Right kidney (tissue), 1 donor: ENCODE results near the gene PELI2.

Experiments used
- DNase-seq: peaks from one replicate; pipeline ENCODE4 v3.0.0-alpha.2; 2016

The PELI2 gene

DNA sequence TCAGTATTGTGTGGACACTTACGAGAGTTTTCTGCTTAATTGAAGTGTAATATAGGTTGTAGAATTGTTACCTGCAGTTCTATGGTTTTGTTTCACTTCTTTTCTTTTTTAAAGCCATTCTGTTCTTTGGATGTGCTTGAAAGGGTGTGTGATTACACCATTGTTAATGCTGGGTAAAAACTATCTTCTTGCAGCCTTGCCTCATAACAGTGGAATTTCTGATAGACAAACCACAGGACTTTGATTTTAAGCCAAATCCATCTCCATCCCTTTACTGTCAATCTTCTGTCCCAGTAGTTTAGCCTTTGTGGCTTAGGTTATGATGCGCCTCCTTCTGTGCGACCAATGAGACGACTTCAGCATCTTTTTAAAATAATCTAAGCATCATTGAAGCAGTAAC is 182.3 kb downstream of the PELI2 start:
- DNase-seq = no peak

DNA sequence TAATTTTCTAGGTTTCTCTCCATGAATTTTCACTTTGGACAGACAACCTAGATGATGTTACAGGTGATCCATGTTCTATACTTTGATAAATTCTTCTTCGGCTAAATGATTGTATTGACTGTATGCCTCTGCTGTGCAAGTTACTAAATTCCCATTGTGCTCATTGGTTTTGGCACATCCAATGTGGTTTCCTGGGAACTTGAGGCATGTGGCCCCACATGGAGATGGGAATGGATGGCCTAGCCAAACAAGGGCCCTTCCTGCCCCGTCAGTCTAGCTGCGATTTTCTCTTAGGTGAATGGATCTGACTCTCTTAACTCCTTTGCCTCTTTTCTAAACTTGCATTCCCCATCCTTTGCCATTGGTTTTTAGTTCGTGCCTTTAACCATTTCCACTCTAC is 186.2 kb downstream of the PELI2 start:
- no peak for DNase-seq

- no peak for DNase-seq
Measured at GRCh38 chr14:56309198-56309597, 191.0 kb downstream of the PELI2 start.

- DNase-seq = no peak
Measured at GRCh38 chr14:56310643-56311042, 192.4 kb downstream of the PELI2 start.

GRCh38 chr14:56313789-56314188 is 195.6 kb downstream of the PELI2 start:
- DNase-seq = no peak

DNA sequence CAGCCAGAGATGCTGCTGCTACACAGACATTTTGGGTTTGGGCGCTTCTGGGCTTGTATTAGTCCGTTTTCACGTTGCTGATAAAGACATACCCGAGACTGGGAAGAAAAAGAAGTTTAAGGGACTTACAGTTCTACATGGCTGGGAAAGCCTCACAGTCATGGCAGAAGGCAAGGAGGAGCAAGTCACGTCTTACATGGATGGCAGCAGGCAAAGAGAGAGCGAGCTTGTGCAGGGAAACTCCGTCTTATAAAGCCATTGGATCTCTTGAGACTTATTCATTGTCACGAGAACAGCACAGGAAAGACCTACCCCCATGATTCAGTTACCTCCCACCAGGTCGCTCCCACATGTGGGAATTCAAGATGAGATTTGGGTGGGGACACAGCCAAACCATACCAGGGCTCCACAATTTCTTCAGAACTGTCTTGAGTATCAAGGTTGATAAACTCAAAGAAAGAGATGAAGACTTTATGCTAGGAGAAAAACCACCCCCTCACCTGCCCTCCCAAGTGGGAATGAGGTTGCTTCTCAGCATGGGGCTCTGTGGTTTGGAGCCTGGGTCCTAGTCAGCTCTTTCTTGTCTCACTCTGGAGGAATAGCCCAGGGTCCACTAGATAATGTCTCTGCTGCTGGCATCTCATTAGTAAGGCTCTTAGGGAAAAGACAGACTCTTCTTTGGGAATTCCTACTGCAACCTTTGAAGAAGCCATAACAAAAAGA is 200.3 kb downstream of the PELI2 start:
- no peak for DNase-seq

- no peak for DNase-seq
Measured at GRCh38 chr14:56321861-56322260, 203.7 kb downstream of the PELI2 start.

GRCh38 chr14:56322531-56322930 is 204.3 kb downstream of the PELI2 start:
- no peak for DNase-seq

GRCh38 chr14:56324454-56324853 is 206.2 kb downstream of the PELI2 start:
- DNase-seq = no peak

DNA sequence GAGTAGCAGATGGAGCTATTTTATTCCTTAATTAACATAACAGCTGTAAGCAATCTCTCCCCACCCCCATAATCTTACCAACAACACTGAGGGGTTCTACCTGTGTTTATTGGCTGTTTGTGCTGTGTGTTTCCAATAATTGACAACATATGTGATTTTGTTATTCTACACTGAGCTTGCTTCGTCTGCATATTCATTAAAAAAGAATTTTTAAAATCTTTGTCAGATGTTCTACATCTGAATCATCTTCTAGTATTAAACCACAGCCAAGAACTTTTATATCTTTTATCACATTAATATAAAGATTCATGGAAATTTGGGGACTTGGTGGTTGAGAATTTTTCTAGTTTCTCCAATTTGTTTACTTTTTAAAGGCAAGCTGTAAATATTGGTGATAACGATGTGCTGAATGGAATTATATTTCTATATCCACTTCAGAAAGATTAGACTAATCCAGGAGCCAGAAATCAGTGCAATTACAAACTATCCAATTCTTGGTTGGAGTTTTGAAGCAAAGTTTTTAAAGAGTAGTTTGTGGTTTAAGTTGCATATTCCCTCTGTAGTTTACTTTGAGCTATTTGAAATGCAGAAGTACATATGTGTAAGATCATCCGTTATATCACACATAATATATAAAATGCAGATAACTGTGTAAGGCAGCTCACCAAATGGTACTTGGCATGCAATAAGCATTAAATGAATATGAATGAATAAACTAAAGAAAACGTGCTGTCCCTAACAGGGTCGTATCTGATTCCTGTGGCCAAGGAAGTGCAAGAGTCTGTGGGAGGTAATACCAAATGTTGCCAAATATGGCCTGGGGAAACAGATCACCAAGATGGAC is 206.9 kb downstream of the PELI2 start:
- DNase-seq = no peak

DNA sequence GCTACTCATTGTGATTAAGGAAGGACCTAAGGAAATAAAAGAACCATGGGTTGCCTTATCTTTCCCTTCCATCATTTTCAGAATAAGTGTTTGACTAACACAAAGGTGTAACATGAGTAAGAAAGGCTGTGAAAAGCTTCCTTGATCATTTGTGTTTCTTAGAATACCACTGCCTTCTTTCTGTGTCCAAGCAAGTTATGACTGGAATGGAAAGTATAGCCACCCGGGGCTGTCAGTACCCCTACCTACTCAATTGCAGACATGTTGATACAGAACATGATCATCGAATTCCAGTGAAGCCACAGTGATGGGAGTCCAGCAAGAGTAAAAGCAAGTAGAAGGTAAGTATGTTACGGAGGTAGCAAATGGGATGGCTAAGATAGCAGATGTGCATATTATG is 209.8 kb downstream of the PELI2 start:
- no peak for DNase-seq

- DNase-seq = no peak
Measured at GRCh38 chr14:56331592-56332216, 213.5 kb downstream of the PELI2 start.

DNA sequence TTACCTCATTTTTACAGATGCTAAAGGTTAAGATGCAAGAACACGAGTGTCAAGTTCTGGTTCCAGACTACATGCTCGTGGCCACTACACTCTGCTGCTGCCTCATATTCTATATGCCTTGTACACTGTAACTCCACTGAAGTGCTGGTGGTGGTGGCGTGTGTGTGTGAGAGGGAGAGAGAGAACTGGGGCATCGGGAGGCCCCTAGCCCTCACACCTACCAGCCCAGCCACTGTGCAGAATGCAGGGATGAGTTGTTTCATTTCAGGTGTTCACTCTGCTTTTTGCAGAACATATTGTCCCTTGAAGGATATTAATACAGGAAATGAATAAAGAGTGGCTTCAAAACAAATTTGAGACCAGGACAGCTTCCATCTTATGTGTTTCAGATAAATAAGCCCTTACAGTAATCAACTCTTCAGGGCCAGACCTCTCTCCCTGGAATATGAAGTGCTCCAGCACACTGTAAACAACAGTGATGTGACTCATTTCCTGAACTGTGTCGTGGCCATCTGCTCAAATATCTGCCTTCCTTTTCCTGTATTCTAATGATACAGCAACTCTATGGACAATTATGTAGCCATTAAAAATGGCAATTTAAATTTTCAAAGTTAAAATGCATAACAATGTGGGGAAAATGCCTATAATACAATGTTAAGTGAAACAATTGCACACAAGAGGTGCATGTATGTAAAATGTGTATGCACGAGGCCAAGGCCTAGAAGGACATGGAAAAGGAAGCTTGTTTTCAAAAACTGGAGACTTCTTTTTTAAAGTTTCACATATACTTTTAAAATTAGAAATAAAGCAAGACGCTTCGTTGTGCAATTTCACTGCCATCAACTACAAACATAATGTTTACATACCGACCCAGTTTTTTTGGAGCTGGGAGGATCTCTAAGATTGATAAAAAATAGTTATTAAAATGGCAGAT is 215.4 kb downstream of the PELI2 start:
- no peak for DNase-seq

GRCh38 chr14:56334458-56334857 is 216.2 kb downstream of the PELI2 start:
- no peak for DNase-seq

DNA sequence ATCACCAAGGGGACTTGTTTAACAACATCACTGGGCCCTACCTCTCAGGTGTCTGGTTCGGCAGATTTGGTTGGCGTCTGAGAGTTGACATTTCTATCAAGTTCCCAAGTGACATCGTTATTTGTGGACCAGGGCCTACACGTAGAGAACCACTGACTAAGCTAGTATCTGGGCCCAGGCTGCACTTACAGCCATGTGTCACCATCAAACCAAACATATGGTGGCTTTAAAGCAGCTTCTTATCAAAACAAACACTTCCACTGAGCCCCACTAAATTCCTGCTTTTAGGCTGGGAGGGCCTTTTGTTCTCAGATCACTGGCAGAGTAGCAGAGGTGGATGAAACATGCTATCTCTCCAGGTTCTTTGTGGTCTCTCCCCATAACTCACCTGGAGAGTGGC is 220.5 kb downstream of the PELI2 start:
- DNase-seq = no peak

DNA sequence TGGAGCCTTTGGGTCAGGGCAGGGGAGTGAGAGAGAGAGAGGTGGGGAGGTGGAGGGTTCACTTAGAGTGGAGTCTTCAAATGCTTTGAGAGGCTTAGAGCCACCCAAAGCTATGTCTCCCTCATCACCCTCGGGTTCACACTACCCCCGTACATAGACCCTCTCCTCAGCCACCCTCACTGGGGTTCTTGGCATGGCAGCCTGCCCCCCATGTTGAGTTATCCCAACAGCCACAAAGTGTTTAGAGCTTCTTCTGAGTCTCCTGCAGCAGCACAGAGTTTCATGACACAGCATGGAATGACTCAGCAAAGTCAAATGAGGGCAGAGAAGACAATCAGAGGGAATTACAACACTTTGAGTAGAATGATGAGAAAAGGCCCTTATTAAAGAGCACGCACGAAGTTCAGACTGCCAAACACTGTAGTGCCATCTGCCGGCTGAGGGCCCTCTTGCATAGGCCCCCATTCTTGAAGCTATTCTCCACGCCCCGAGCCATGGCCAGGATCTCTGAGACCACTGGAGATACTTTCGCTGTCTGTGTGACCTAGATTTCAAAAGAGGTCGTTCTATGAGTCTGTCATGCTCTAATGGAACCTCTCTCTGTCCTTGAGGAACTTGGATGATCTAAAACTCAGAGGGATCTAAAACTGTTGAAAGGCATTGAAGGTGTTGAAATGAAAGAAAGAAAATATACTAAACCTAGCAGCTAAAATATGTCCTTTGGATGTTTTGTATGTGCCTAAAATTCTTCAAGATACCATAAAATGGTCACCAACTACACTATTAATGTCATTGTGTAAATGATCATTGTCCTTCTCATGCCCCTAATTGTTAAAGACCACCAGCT is 221.9 kb downstream of the PELI2 start:
- peak; percentile 33 for DNase-seq

DNA sequence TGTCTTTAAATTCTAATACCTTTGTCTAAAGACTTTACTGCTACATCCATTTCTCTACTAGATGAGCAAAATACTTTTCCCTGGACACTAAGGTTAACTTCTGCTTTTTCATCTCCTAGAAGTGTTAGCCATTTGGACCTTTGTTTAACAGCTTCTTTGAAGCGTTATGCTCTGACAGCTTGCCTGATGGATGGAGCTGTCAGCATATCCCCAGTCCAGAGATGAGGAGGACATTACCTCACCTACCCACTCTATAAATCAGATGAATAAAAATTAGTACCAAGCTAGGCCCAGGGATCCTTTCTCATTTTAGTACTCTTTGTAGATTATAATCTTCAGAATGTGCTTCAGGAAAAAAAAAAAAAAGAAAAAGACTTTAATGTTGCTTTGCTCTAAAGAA is 222.7 kb downstream of the PELI2 start:
- no peak for DNase-seq

GRCh38 chr14:56341766-56342493 is 223.7 kb downstream of the PELI2 start:
- peak; percentile 12 for DNase-seq

GRCh38 chr14:56342494-56342942 is 224.3 kb downstream of the PELI2 start:
- DNase-seq = peak; percentile 20

DNA sequence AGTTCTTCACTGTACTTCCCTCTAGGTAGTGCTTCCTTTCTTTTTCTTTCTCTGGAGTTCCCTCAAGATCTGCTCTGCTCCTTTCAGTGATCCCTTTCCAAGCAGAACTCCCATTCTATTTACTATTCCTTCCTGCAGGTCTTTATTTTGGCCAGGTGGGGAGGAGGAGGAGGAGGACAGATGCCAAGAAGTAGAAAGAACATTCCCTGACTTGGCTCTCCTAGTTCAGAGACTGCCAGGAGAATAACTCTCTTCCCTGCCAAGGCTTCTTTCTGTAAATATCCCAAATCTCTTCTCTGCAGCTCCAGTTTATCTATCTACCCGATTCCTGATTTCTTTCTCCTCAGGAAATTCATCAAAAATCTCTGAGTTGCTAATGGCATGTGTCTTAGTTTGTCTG is 231.7 kb downstream of the PELI2 start:
- DNase-seq = no peak
